Uterus (tissue), 2 donors: Measurements from ENCODE around the gene TNRC18.

Experiments
- POLR2A ChIP-seq, 2 donors: fragments of 450-650 bp; IDR thresholded peaks; one replicate each; pipeline ENCODE4 v1.6.1; 2016; ENCODE audit warnings: antibody characterized with exemption in 2 of 2, mild to moderate bottlenecking in 1 of 2, moderate library complexity in 1 of 2
- TF ChIP-seq, protein P1 (sequence below), 4 experiments: fragments of 200-600 bp in 2 of 4; fragments of 450-650 bp in 2 of 4; sonication (generic) in 2 of 4; IDR thresholded peaks; one replicate each; pipeline ENCODE4 v1.5.1; 2016 to 2019; ENCODE audit warnings: antibody characterized with exemption in 4 of 4, mild to moderate bottlenecking in 2 of 4, moderate library complexity in 1 of 4

DNA sequence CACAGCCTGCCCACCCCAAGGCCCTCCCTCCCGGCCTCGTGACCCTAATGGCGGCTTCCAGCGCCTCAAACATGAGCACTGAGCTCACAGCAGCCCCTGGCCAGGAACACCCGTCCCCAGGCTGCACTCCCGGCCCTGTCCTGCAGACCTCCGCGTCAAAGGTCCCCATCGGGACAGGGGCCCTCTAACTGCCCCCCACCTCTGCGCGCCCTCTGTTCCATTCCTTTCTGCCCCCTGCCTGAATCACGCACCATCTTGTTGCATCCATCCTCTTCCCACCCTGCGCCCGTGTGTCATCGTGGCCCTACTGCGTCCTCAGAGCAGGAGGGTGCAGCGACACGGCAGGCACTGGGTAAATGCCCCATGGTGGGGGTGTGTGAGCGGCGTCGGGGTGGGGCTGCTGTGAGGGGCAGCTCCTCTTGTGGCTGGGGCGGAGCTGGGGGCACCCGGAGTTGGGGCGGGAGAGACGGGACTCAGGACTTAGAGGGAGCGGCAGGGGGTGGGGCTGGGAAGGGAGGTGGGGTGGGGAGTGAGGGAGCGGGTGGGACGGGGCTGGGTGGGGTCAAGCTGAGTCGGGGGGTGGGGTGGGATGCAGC is 127.5 kb downstream of the TNRC18 start:
- TF ChIP-seq, protein P1, sequence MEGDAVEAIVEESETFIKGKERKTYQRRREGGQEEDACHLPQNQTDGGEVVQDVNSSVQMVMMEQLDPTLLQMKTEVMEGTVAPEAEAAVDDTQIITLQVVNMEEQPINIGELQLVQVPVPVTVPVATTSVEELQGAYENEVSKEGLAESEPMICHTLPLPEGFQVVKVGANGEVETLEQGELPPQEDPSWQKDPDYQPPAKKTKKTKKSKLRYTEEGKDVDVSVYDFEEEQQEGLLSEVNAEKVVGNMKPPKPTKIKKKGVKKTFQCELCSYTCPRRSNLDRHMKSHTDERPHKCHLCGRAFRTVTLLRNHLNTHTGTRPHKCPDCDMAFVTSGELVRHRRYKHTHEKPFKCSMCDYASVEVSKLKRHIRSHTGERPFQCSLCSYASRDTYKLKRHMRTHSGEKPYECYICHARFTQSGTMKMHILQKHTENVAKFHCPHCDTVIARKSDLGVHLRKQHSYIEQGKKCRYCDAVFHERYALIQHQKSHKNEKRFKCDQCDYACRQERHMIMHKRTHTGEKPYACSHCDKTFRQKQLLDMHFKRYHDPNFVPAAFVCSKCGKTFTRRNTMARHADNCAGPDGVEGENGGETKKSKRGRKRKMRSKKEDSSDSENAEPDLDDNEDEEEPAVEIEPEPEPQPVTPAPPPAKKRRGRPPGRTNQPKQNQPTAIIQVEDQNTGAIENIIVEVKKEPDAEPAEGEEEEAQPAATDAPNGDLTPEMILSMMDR (IDR thresholded peaks at IDR 0.05) = no peak
- no peak for TF ChIP-seq POLR2A (IDR thresholded peaks at IDR 0.05)
